GM12878 (cell line): Measurements from ENCODE around the gene CBLN3. TPM values are rescaled to one million over a fixed set of nuclear protein-coding genes. Genes with fewer than 3 reads are reported as not detected.

Experiments
- EP300 ChIP-seq, 2 experiments: fragments of 150-350 bp in 1 of 2; IDR thresholded peaks; 2 replicates each; pipeline ENCODE4 v1.6.1; 2011 to 2012; ENCODE audit warnings: low read depth in 2 of 2, low read length in 2 of 2, borderline replicate concordance in 1 of 2, improper control_type of control experiment in 1 of 2, inconsistent platforms in 1 of 2; ENCODE audit not compliant: control insufficient read depth in 1 of 2
- GATAD2B ChIP-seq: fragments of 450-650 bp; conservative IDR thresholded peaks from 2 replicates; pipeline ENCODE4 v1.6.1; 2017; ENCODE audit warnings: low read depth, mild to moderate bottlenecking, moderate library complexity
- MAX ChIP-seq: IDR thresholded peaks from 2 replicates; pipeline ENCODE4 v1.6.1; 2012; ENCODE audit warnings: low read depth, low read length, improper control_type of control experiment
- MTA3 ChIP-seq: IDR thresholded peaks from 2 replicates; pipeline ENCODE4 v1.6.1; 2012; ENCODE audit warnings: low read length, inconsistent platforms, borderline replicate concordance
- POLR2A ChIP-seq: IDR thresholded peaks from 2 replicates; pipeline ENCODE4 v1.6.1; 2011; ENCODE audit warnings: low read depth, mild to moderate bottlenecking, low read length
- RAD21 ChIP-seq: IDR thresholded peaks from 2 replicates; pipeline ENCODE4 v1.6.1; 2011; ENCODE audit warnings: mild to moderate bottlenecking, low read depth, low read length, moderate library complexity; ENCODE audit not compliant: insufficient read depth
- RB1 ChIP-seq: fragments of 450-650 bp; formaldehyde crosslinking; IDR thresholded peaks from 2 replicates; pipeline ENCODE4 v1.6.1; 2017; ENCODE audit warnings: mild to moderate bottlenecking, borderline replicate concordance
- RELA ChIP-seq: fragments of 450-650 bp; IDR thresholded peaks from 2 replicates; pipeline ENCODE4 v1.8.0; 2014; ENCODE audit warnings: borderline replicate concordance; ENCODE audit not compliant: partially characterized antibody
- SMARCA5 ChIP-seq: fragments of 450-650 bp; IDR thresholded peaks from 2 replicates; pipeline ENCODE4 v1.6.1; 2017; ENCODE audit warnings: mild to moderate bottlenecking
- SP1 ChIP-seq: IDR thresholded peaks from one replicate; pipeline ENCODE4 v1.6.1; 2011; ENCODE audit warnings: low read depth, low read length
- polyA plus RNA-seq, 11 experiments: library from polyadenylated mRNA; depleted of rRNA in 4 of 11; unstranded in 6 of 11; stranded (reverse) in 5 of 11; fragments of >200 nt; fragmentation: Nextera tagmentation in 4 of 11; fragmentation: Illumina TruSeq in 1 of 11; extraction: Ambion mirVana in 4 of 11; extraction: Trizol in 1 of 11; gene quantifications; 1 replicate in 1 of 11; 2 replicates in 10 of 11; pipeline versions ENCODE4 v1.2.1 to v1.2.3, GENCODE V29; 2011 to 2016; ENCODE audit warnings: inconsistent platforms in 2 of 11, missing spikeins in 2 of 11, low read depth in 1 of 11
- total RNA-seq, 4 experiments: library from RNA; depleted of rRNA in 3 of 4; stranded (reverse); fragments of >200 nt in 3 of 4; fragmentation: Illumina TruSeq in 1 of 4; extraction: Trizol in 1 of 4; gene quantifications; 2 replicates each; pipeline versions ENCODE4 v1.2.1 to v1.2.3, GENCODE V29; 2013 to 2021
- TF ChIP-seq, protein P1 (sequence below), 3 experiments: IDR thresholded peaks in 2 of 3; conservative IDR thresholded peaks in 1 of 3; 2 replicates each; pipeline ENCODE4 v1.5.1; 2011; ENCODE audit warnings: low read depth in 3 of 3, low read length in 3 of 3, mild to moderate bottlenecking in 3 of 3, control low read depth in 2 of 3, moderate library complexity in 2 of 3, inconsistent platforms in 1 of 3, mixed read lengths in 1 of 3; ENCODE audit not compliant: control insufficient read depth in 2 of 3, insufficient read depth in 1 of 3; ENCODE audit errors: extremely low read depth in 1 of 3

CBLN3 gene
- total and polyA plus RNA-seq, 10 of the 15 experiments (the other 5 are each of a cell fraction or from before 2014, with no cell fraction given), result 0.16 to 4.9 (median 1.3) TPM

DNA sequence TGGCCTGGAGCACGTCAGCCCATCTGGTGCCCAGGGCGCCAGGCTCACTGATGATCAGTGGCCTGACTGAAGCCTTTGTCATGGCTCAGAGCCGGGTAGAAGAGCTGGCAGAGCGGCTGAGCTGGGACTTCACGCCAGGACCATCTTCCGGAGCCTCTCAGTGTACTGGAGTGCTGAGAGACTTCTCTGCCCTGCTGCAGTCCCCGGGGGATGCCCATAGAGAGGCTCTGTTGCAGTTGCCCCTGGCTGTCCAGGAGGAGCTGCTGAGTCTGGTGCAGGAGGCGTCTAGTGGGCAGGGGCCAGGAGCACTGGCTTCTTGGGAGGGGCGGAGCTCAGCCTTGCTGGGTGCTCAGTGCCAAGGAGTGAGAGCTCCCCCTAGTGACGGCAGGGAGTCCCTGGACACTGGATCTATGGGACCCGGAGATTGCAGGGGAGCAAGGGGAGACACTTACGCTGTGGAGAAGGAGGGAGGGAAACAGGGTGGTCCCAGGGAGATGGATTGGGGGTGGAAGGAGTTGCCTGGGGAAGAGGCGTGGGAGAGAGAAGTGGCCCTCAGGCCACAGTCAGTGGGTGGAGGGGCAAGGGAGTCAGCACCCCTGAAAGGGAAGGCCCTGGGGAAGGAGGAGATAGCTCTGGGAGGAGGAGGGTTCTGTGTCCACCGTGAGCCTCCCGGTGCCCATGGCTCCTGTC lies 2.2 kb upstream of the CBLN3 start (continued):
- TF ChIP-seq, protein P1, sequence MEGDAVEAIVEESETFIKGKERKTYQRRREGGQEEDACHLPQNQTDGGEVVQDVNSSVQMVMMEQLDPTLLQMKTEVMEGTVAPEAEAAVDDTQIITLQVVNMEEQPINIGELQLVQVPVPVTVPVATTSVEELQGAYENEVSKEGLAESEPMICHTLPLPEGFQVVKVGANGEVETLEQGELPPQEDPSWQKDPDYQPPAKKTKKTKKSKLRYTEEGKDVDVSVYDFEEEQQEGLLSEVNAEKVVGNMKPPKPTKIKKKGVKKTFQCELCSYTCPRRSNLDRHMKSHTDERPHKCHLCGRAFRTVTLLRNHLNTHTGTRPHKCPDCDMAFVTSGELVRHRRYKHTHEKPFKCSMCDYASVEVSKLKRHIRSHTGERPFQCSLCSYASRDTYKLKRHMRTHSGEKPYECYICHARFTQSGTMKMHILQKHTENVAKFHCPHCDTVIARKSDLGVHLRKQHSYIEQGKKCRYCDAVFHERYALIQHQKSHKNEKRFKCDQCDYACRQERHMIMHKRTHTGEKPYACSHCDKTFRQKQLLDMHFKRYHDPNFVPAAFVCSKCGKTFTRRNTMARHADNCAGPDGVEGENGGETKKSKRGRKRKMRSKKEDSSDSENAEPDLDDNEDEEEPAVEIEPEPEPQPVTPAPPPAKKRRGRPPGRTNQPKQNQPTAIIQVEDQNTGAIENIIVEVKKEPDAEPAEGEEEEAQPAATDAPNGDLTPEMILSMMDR (IDR thresholded peaks at IDR 0.05 in 2 of 3, conservative IDR thresholded peaks at IDR 0.05 in 1 of 3; ENCODE audit: control insufficient read depth in 2 of 3, extremely low read depth in 1 of 3, insufficient read depth in 1 of 3, low read depth in 3 of 3, low read length in 3 of 3), result peak; percentile 95 to 98 (median 98)
- TF ChIP-seq MTA3 (no peak), SP1 (peak; percentile 20), MAX (no peak), POLR2A (peak; percentile 45), EP300 (IDR thresholded peaks at IDR 0.05; ENCODE audit: borderline replicate concordance in 1 of 2, control insufficient read depth in 1 of 2, low read depth in 2 of 2, low read length in 2 of 2) (0 out of 4 replicates have a peak, but pooled peaks of 1 of the 2 experiments have one; percentile 10), RELA (peak; percentile 46), GATAD2B (no peak; the same call in 1 of the 2 replicates), SMARCA5 (peak; percentile 89), RAD21 (peak; percentile 91), RB1 (0 out of 2 replicates have a peak, but pooled peaks have one; percentile 50)
- TF ChIP-seq, all 136 proteins: peak for 25
